H1 (cell line): ENCODE measurements around the gene PRDM2. TPM values are rescaled to one million over a fixed set of nuclear protein-coding genes. Genes with fewer than 3 reads are reported as not detected.

Experiments
- SIN3A ChIP-seq, 2 experiments: IDR thresholded peaks in 1 of 2; conservative IDR thresholded peaks in 1 of 2; 2 replicates each; pipeline ENCODE4 v1.6.1; 2011 to 2012; ENCODE audit warnings: low read length in 2 of 2, improper control_type of control experiment in 1 of 2, low read depth in 1 of 2, mild to moderate bottlenecking in 1 of 2
- polyA plus RNA-seq, 7 experiments: library from polyadenylated mRNA; depleted of rRNA in 3 of 7; stranded (reverse) in 5 of 7; unstranded in 2 of 7; fragments of >200 nt in 5 of 7; fragments of 200-250 nt in 2 of 7; gene quantifications; 1 replicate in 5 of 7; 2 replicates in 1 of 7; 4 replicates in 1 of 7; pipeline versions ENCODE4 v1.2.1 to v1.2.3, GENCODE V29; 2011 to 2013; ENCODE audit warnings: missing spikeins in 2 of 7, mixed read lengths in 2 of 7
- total RNA-seq: library from RNA; stranded (reverse); fragmentation: NEBNext Ultra II Directional; extraction: Animal tissue kit (Norgen Biotek cat#: 25700); gene quantifications from 2 replicates; pipeline ENCODE4 v1.2.1, GENCODE V29; 2021

The PRDM2 gene
- total and polyA plus RNA-seq, 2 of the 8 experiments (the other 6 are each of a cell fraction or from before 2014, with no cell fraction given), result 5.8 to 21.2 TPM

GRCh38 chr1:13764588-13765332 is 64.8 kb downstream of the PRDM2 start (continued):
- TF ChIP-seq SIN3A (conservative IDR thresholded peaks at IDR 0.05 in 1 of 2, IDR thresholded peaks at IDR 0.05 in 1 of 2; ENCODE audit: low read depth in 1 of 2, low read length in 2 of 2), result peak in 1 of 2 experiments; percentile 77; a peak in 2 of 4 replicates
